Measurements from ENCODE around the gene OAT. TPM values are rescaled to one million over a fixed set of nuclear protein-coding genes. Genes with fewer than 3 reads are reported as not detected.
"Not testable (repeated sequence)": the region's sequence is repeated elsewhere in the genome, so short reads cannot be mapped to it uniquely, and the experiment has no call there.

The OAT gene
- polyA plus RNA-seq, 6 donors from 2014 or later = 44.1 to 93.7 (median 54.1) TPM

- H3K4me3 Mint-ChIP-seq = no peak overlapping the region
- H3K27ac Mint-ChIP-seq = no peak overlapping the region
- no peak for ATAC-seq (ENCODE audit: low read depth in 2 of 2)
- H3K4me1 Mint-ChIP-seq = peaks cover 0 to 4% (median 0%) of the 10 kb centered on the region in 3 donors
- no peaks in the 10 kb centered on the region for H3K9me3 Mint-ChIP-seq
- H3K36me3 Mint-ChIP-seq = peaks cover 0 to 12% of the 10 kb centered on the region in 2 donors
- no peak for DNase-seq
- H3K27me3 Mint-ChIP-seq = peaks cover 31 to 53% (median 52%) of the 10 kb centered on the region in 3 donors
Observed at GRCh38 chr10:124378271-124378670, 40.5 kb downstream of the OAT start.

- H3K36me3 Mint-ChIP-seq = peaks cover 0 to 12% of the 10 kb centered on the region in 2 donors
Observed at GRCh38 chr10:124377101-124377500, 41.6 kb downstream of the OAT start.

GRCh38 chr10:124376411-124376810, 42.3 kb downstream of the OAT start:
- no peak for ATAC-seq (ENCODE audit: low read depth in 2 of 2)
- no peak overlapping the region for H3K27ac Mint-ChIP-seq
- H3K4me3 Mint-ChIP-seq = no peak overlapping the region
- H3K27me3 Mint-ChIP-seq = peaks cover 36 to 53% (median 52%) of the 10 kb centered on the region in 3 donors
- DNase-seq = no peak
- peaks cover 0 to 12% of the 10 kb centered on the region in 2 donors for H3K36me3 Mint-ChIP-seq
- H3K9me3 Mint-ChIP-seq = peaks cover 0 to 5% (median 0%) of the 10 kb centered on the region in 7 donors
- H3K4me1 Mint-ChIP-seq = peaks cover 0 to 4% (median under 1%) of the 10 kb centered on the region in 3 donors

More at GRCh38 chr10:124377101-124377500, 41.6 kb downstream of the OAT start:
- peaks cover 0 to 4% (median 0%) of the 10 kb centered on the region in 3 donors for H3K4me1 Mint-ChIP-seq
- H3K27me3 Mint-ChIP-seq = peaks cover 37 to 51% (median 50%) of the 10 kb centered on the region in 3 donors
- no peak overlapping the region for H3K4me3 Mint-ChIP-seq
- ATAC-seq (ENCODE audit: low read depth in 2 of 2) = no peak
- H3K27ac Mint-ChIP-seq = no peak overlapping the region
- H3K9me3 Mint-ChIP-seq = peaks cover 0 to under 1% (median 0%) of the 10 kb centered on the region in 7 donors
- no peak for DNase-seq

- Mint-ChIP-seq H3K9me3 (peaks cover 0 to 5% (median 0%) of the 10 kb centered on the region in 7 donors), H3K27me3 (peaks cover 30 to 52% (median 52%) of the 10 kb centered on the region in 3 donors), H3K4me3 (no peak overlapping the region), H3K4me1 (peaks cover 0 to 7% (median 3%) of the 10 kb centered on the region in 3 donors), H3K27ac (no peak overlapping the region), H3K36me3 (peaks cover 0 to 9% of the 10 kb centered on the region in 2 donors)
- ATAC-seq (ENCODE audit: low read depth in 2 of 2) (no peak), DNase-seq (no peak)
Observed at GRCh38 chr10:124375691-124376090, 43.0 kb downstream of the OAT start.

GRCh38 chr10:124375353-124375614, 43.4 kb downstream of the OAT start:
- H3K36me3 Mint-ChIP-seq = peaks cover 0 to 5% of the 10 kb centered on the region in 2 donors
- no peak overlapping the region for H3K4me3 Mint-ChIP-seq
- no peak overlapping the region for H3K27ac Mint-ChIP-seq
- H3K4me1 Mint-ChIP-seq = peaks cover 0 to 11% (median 0%) of the 10 kb centered on the region in 3 donors
- peaks cover 26 to 52% (median 48%) of the 10 kb centered on the region in 3 donors for H3K27me3 Mint-ChIP-seq
- no peak for DNase-seq
- peaks cover 0 to 5% (median 0%) of the 10 kb centered on the region in 7 donors for H3K9me3 Mint-ChIP-seq
- ATAC-seq (ENCODE audit: low read depth in 2 of 2) = no peak

GRCh38 chr10:124374535-124375352, 44.0 kb downstream of the OAT start:
- peaks cover 29 to 47% (median 47%) of the 10 kb centered on the region in 3 donors for H3K27me3 Mint-ChIP-seq
- no peak for DNase-seq

GRCh38 chr10:124372899-124373298, 45.8 kb downstream of the OAT start:
- DNase-seq (no peak), ATAC-seq (ENCODE audit: low read depth in 2 of 2) (no peak)
- H3K27ac Mint-ChIP-seq = no peak overlapping the region
- no peak overlapping the region for H3K4me3 Mint-ChIP-seq
- no peaks in the 10 kb centered on the region for H3K36me3 Mint-ChIP-seq
- peaks cover 0 to 5% (median 0%) of the 10 kb centered on the region in 7 donors for H3K9me3 Mint-ChIP-seq
- peaks cover 0 to 25% (median 0%) of the 10 kb centered on the region in 3 donors for H3K4me1 Mint-ChIP-seq
- H3K27me3 Mint-ChIP-seq = peaks cover 28 to 35% (median 30%) of the 10 kb centered on the region in 3 donors

More at GRCh38 chr10:124374535-124375352, 44.0 kb downstream of the OAT start:
- Mint-ChIP-seq H3K4me3 (no peak overlapping the region), H3K36me3 (no peaks in the 10 kb centered on the region), H3K9me3 (peaks cover 0 to 5% (median 0%) of the 10 kb centered on the region in 7 donors), H3K27ac (no peak overlapping the region), H3K4me1 (peaks cover 0 to 17% (median 0%) of the 10 kb centered on the region in 3 donors)
- ATAC-seq (ENCODE audit: low read depth in 2 of 2) = no peak

GRCh38 chr10:124370426-124370825, 48.3 kb downstream of the OAT start:
- Mint-ChIP-seq H3K36me3 (no peaks in the 10 kb centered on the region), H3K9me3 (peaks cover 0 to 5% (median 0%) of the 10 kb centered on the region in 7 donors), H3K4me3 (peak overlapping the region in 2 of 8 donors; percentile 64 to 75), H3K27me3 (peaks cover 27 to 46% (median 30%) of the 10 kb centered on the region in 3 donors), H3K27ac (no peak overlapping the region), H3K4me1 (peaks cover 0 to 32% (median 7%) of the 10 kb centered on the region in 3 donors)
- ATAC-seq (ENCODE audit: low read depth in 2 of 2) = no peak
- no peak for DNase-seq

- Mint-ChIP-seq H3K27ac (peak overlapping the region in 1 of 6 donors; percentile 62), H3K4me3 (peak overlapping the region in 1 of 8 donors; percentile 75), H3K27me3 (peaks cover 27 to 46% (median 30%) of the 10 kb centered on the region in 3 donors), H3K9me3 (peaks cover 0 to 5% (median 0%) of the 10 kb centered on the region in 7 donors), H3K4me1 (peaks cover 0 to 32% (median 7%) of the 10 kb centered on the region in 3 donors), H3K36me3 (no peaks in the 10 kb centered on the region)
- ATAC-seq (ENCODE audit: low read depth in 2 of 2) (no peak), DNase-seq (no peak)
Observed at GRCh38 chr10:124369986-124370385, 48.7 kb downstream of the OAT start.

GRCh38 chr10:124369533-124369932, 49.2 kb downstream of the OAT start:
- not testable (repeated sequence) for H3K4me3 Mint-ChIP-seq; ATAC-seq (ENCODE audit: low read depth in 2 of 2); H3K9me3 Mint-ChIP-seq; H3K36me3 Mint-ChIP-seq; DNase-seq
- H3K27ac Mint-ChIP-seq = peak overlapping the region in 1 of 6 donors; percentile 39
- H3K4me1 Mint-ChIP-seq = peaks cover 0 to 32% (median 7%) of the 10 kb centered on the region in 3 donors
- peaks cover 27 to 45% (median 30%) of the 10 kb centered on the region in 3 donors for H3K27me3 Mint-ChIP-seq

GRCh38 chr10:124369066-124369465, 49.7 kb downstream of the OAT start:
- Mint-ChIP-seq H3K4me1 (peaks cover 0 to 32% (median 7%) of the 10 kb centered on the region in 3 donors), H3K9me3 (peaks cover 0 to 5% (median 0%) of the 10 kb centered on the region in 7 donors), H3K27me3 (peaks cover 27 to 41% (median 30%) of the 10 kb centered on the region in 3 donors), H3K36me3 (no peaks in the 10 kb centered on the region), H3K27ac (no peak overlapping the region), H3K4me3 (no peak overlapping the region)
- DNase-seq = no peak
- ATAC-seq (ENCODE audit: low read depth in 2 of 2) = no peak

- Mint-ChIP-seq H3K4me3 (peak overlapping the region in 2 of 8 donors; percentile 12 to 20), H3K36me3 (no peaks in the 10 kb centered on the region), H3K9me3 (peaks cover 0 to 5% (median 0%) of the 10 kb centered on the region in 7 donors), H3K27me3 (peaks cover 23 to 41% (median 30%) of the 10 kb centered on the region in 3 donors), H3K4me1 (peaks cover 0 to 32% (median 7%) of the 10 kb centered on the region in 3 donors), H3K27ac (no peak overlapping the region)
- DNase-seq (no peak), ATAC-seq (ENCODE audit: low read depth in 2 of 2) (no peak)
Observed at GRCh38 chr10:124367936-124368335, 50.8 kb downstream of the OAT start.

- Mint-ChIP-seq H3K27ac (no peak overlapping the region), H3K27me3 (peaks cover 20 to 41% (median 30%) of the 10 kb centered on the region in 3 donors), H3K4me1 (peaks cover 0 to 32% (median 7%) of the 10 kb centered on the region in 3 donors), H3K4me3 (no peak overlapping the region), H3K36me3 (no peaks in the 10 kb centered on the region), H3K9me3 (peaks cover 0 to 5% (median 0%) of the 10 kb centered on the region in 7 donors)
- ATAC-seq (ENCODE audit: low read depth in 2 of 2) = no peak
- no peak for DNase-seq
Observed at GRCh38 chr10:124367414-124367813, 51.3 kb downstream of the OAT start.
